ENCODE measurements around the gene IFI30. TPM values are rescaled to one million over a fixed set of nuclear protein-coding genes. Genes with fewer than 3 reads are reported as not detected.

IFI30 gene
- total RNA-seq, 2 donors from 2014 or later: 47.5 to 79.3 TPM

Other genes starting within 250 kb of the IFI30 start
- 10 to 100 TPM; 39.5 to 51.5 TPM for gene CCDC124, start 240.8 kb upstream of the IFI30 start, total RNA-seq
- under 1 TPM in 1 of 2 donors, not detected in 1; 0.14 TPM for gene KCNN1, start 206.7 kb upstream of the IFI30 start, total RNA-seq
- 10 to 100 TPM; 21.0 to 27.7 TPM for gene ARRDC2, start 165.6 kb upstream of the IFI30 start, total RNA-seq
- 1 to 10 TPM in 1 of 2 donors, under 1 TPM in 1; 0.98 to 3.9 TPM for gene IL12RB1, start 86.9 kb upstream of the IFI30 start, total RNA-seq
- gene MAST3, start 76.0 kb upstream of the IFI30 start, total RNA-seq: 10 to 100 TPM; 33.6 to 38.6 TPM
- 10 to 100 TPM; 37.4 to 41.1 TPM for gene PIK3R2, start 20.6 kb upstream of the IFI30 start, total RNA-seq
- 10 to 100 TPM in 1 of 2 donors, 1 to 10 TPM in 1; 9.9 to 15.4 TPM for gene MPV17L2, start 19.4 kb downstream of the IFI30 start, total RNA-seq
- 1 to 10 TPM; 6.3 to 6.9 TPM for gene RAB3A, start 30.2 kb downstream of the IFI30 start, total RNA-seq
- gene PDE4C, start 52.6 kb downstream of the IFI30 start, total RNA-seq: 1 to 10 TPM; 2.5 to 4.3 TPM
- 1 to 10 TPM; 4.3 to 6.1 TPM for gene IQCN, start 100.6 kb downstream of the IFI30 start, total RNA-seq
- 100 to 1,000 TPM; 361 to 374 TPM for gene JUND, start 107.8 kb downstream of the IFI30 start, total RNA-seq
- 100 to 1,000 TPM; 106 to 148 TPM for gene LSM4, start 149.3 kb downstream of the IFI30 start, total RNA-seq
- gene PGPEP1, start 166.8 kb downstream of the IFI30 start, total RNA-seq: 100 to 1,000 TPM; 105 to 109 TPM
- gene GDF15, start 212.3 kb downstream of the IFI30 start, total RNA-seq: 10 to 100 TPM; 32.2 to 87.6 TPM
- 1 to 10 TPM in 1 of 2 donors, under 1 TPM in 1; 0.79 to 5.1 TPM for gene LRRC25, start 223.8 kb downstream of the IFI30 start, total RNA-seq
- gene SSBP4, start 245.6 kb downstream of the IFI30 start, total RNA-seq: 10 to 100 TPM; 37.4 to 50.7 TPM

Measured in left colon (tissue), 2 donors.